IgD-negative memory B cell (primary cell): ENCODE data around the gene TERT. TPM values are rescaled to one million over a fixed set of nuclear protein-coding genes. Genes with fewer than 3 reads are reported as not detected.

Source experiments
- H3K27ac Mint-ChIP-seq, 3 donors: one replicate each; pipeline ENCODE4 v1.8.0; 2020 to 2022; ENCODE audit warnings: mild to moderate bottlenecking in 3 of 3, mixed read lengths in 3 of 3, moderate library complexity in 1 of 3
- H3K27me3 Mint-ChIP-seq: one replicate; pipeline ENCODE4 v1.8.0; 2021; ENCODE audit warnings: mixed read lengths
- H3K36me3 Mint-ChIP-seq: one replicate; pipeline ENCODE4 v1.8.0; 2020; ENCODE audit warnings: mild to moderate bottlenecking, mixed read lengths
- H3K4me1 Mint-ChIP-seq, 3 donors: one replicate each; pipeline ENCODE4 v1.8.0; 2020 to 2022; ENCODE audit warnings: mixed read lengths in 3 of 3, mild to moderate bottlenecking in 1 of 3
- H3K4me3 Mint-ChIP-seq, 4 donors: one replicate each; pipeline ENCODE4 v1.8.0; 2020 to 2022; ENCODE audit warnings: mild to moderate bottlenecking in 4 of 4, mixed read lengths in 4 of 4, moderate library complexity in 3 of 4
- H3K9me3 Mint-ChIP-seq, 3 donors: one replicate each; pipeline ENCODE4 v1.8.0; 2020 to 2021; ENCODE audit warnings: mixed read lengths in 3 of 3, mild to moderate bottlenecking in 1 of 3
- polyA plus RNA-seq: library from polyadenylated mRNA; unstranded; fragments of 300-500 nt; fragmentation: Illumina TruSeq; gene quantifications from one replicate; pipeline ENCODE4 v1.2.3, GENCODE V29; 2021

The TERT gene
- polyA plus RNA-seq, 1 donor from 2014 or later: not detected

GRCh38 chr5:1315709-1316587 is 21.1 kb upstream of the TERT start:
- H3K4me1 Mint-ChIP-seq: peaks cover 34 to 41% (median 36%) of the 10 kb centered on the region in 3 donors
- H3K9me3 Mint-ChIP-seq: peaks cover 3 to 5% (median 3%) of the 10 kb centered on the region in 3 donors
- peak overlapping the region; percentile 77 to 92 (median 89) for H3K4me3 Mint-ChIP-seq
- H3K27me3 Mint-ChIP-seq: peaks cover 21% of the 10 kb centered on the region
- peak overlapping the region; percentile 7 to 85 (median 81) for H3K27ac Mint-ChIP-seq
- no peaks in the 10 kb centered on the region for H3K36me3 Mint-ChIP-seq

GRCh38 chr5:1315018-1315708 is 20.3 kb upstream of the TERT start:
- peaks cover 2% of the 10 kb centered on the region for H3K36me3 Mint-ChIP-seq
- H3K27ac Mint-ChIP-seq: peak overlapping the region in 2 of 3 donors; percentile 81 to 85
- H3K9me3 Mint-ChIP-seq: peaks cover 5 to 9% (median 6%) of the 10 kb centered on the region in 3 donors
- peaks cover 21% of the 10 kb centered on the region for H3K27me3 Mint-ChIP-seq
- peaks cover 34 to 41% (median 36%) of the 10 kb centered on the region in 3 donors for H3K4me1 Mint-ChIP-seq
- H3K4me3 Mint-ChIP-seq: peak overlapping the region; percentile 77 to 92 (median 89)

- no peak overlapping the region for H3K27ac Mint-ChIP-seq
- H3K27me3 Mint-ChIP-seq: peaks cover 21% of the 10 kb centered on the region
- H3K4me1 Mint-ChIP-seq: peaks cover 34 to 41% (median 36%) of the 10 kb centered on the region in 3 donors
- peak overlapping the region in 2 of 4 donors; percentile 57 to 60 for H3K4me3 Mint-ChIP-seq
- H3K9me3 Mint-ChIP-seq: peaks cover 5 to 9% (median 6%) of the 10 kb centered on the region in 3 donors
- peaks cover 3% of the 10 kb centered on the region for H3K36me3 Mint-ChIP-seq
These were observed 19.7 kb upstream of the TERT start for GRCh38 chr5:1314564-1314982.

DNA sequence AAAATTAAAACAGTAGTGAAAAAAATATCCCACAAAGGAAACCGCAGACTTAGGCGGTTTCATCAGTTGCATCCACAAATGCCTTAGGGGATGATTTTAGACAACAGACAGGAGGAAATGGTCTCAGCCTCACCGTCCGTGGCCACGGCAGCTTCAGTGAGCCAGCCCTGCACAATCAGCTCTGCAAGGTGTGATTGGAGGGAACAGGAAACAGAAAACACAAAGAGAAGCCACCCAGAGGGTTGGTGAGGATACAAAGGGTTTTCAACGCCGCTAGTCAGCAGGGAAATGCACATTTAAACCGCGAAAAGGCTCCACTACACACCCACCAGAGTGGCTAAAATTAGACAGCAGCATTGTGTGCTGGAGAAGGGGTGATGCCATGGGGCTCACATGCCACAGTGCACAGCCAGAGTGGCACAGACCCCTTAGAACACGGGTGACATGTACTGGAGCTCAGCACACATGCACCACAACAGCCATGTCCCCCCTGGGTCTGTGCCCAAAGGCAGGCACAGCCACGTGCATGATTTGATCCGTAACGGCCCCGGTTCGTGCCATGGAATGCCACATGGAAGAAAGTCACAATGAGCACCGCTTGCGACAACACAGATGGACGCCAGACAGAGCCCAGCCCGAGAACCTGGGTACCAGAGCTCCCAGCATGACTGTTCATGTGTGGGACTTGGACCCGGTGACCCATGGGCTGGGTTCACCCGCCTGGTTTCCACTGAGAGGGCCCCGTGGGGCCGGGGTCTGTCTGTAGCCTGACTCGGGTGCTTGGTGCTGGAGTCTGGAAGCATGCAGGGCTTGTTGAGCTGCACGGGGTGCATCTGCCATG is 18.3 kb upstream of the TERT start:
- Mint-ChIP-seq H3K4me1 (peaks cover 34 to 41% (median 36%) of the 10 kb centered on the region in 3 donors), H3K4me3 (peak overlapping the region; percentile 19 to 90 (median 64)), H3K36me3 (peaks cover 3% of the 10 kb centered on the region), H3K9me3 (peaks cover 5 to 9% (median 6%) of the 10 kb centered on the region in 3 donors), H3K27me3 (peaks cover 21% of the 10 kb centered on the region), H3K27ac (peak overlapping the region in 2 of 3 donors; percentile 10 to 13)

DNA sequence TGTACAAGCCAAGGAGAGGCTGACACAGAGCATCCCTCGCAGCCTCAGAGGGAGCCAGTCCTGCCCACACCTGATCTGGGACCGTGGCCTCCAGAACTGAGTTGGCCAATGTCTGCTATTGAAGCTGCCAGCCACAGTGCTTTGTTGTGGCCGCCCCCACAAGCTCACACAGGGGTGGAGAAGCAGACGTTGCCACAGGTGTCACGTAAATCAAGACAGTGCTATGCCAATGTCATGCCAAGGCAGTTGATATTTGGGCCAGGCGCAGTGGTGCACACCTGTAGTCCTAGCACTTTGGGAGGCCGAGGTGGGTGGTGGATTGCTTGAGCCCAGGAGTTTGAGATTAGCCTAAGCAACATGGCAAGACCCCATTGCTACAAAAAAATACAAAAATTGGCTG is 17.3 kb upstream of the TERT start:
- peaks cover 5 to 9% (median 6%) of the 10 kb centered on the region in 3 donors for H3K9me3 Mint-ChIP-seq
- peaks cover 21% of the 10 kb centered on the region for H3K27me3 Mint-ChIP-seq
- peak overlapping the region in 1 of 3 donors; percentile 13 for H3K27ac Mint-ChIP-seq
- H3K4me3 Mint-ChIP-seq: no peak overlapping the region
- peaks cover 31 to 40% (median 36%) of the 10 kb centered on the region in 3 donors for H3K4me1 Mint-ChIP-seq
- H3K36me3 Mint-ChIP-seq: peaks cover 3% of the 10 kb centered on the region

DNA sequence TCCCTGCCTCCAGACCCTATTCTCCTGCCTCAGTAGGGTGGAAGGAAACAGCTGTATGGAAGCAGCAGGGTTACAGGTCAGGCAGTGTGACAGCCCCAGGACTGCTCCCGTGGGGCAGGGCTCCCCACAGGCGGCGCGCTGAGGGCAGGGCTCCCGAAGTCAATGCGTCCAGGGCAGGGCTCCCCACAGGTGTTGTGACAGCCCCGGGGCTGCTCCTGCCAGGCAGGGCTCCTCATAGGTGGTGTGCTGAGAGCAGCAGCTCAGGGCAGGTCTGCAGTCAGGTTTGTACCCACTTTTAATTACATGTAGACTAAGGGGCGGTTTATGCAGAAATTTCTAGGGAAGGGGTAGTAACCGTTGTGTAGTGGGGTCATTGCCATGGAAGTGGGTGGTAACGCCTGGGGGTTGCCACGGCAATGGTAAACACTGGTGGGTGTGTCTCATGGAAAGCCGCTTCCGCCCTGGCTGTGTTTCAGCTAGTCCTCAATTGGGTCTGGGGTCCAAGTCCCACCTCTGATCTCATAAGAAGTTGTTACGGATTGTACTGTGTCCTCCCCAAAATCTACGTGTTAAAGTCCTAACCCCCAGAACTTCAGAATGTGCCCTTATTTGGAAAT is 16.7 kb upstream of the TERT start:
- H3K4me3 Mint-ChIP-seq: no peak overlapping the region

DNA sequence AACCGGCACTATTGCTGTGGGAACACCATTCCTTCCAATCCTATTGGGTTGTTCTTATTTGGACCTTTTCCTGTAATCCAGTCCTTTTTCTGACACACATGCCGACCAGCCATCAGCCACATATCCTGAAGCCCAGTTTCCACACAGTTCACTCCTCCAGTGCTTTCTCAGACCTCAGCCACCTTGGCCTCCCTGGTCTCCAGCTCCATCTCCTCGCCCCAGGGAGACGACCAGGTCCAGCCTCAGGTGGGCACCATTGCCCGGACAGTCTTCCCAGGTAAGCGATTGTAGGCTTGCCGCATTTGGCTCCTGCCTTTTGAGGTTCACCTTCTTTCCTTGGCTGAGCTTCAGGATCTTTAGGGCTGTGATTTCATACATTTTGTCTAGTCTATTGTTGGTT is 15.2 kb upstream of the TERT start:
- Mint-ChIP-seq H3K27ac (peak overlapping the region in 1 of 3 donors; percentile 71), H3K9me3 (peaks cover 5 to 9% (median 6%) of the 10 kb centered on the region in 3 donors), H3K4me1 (peaks cover 13 to 23% (median 17%) of the 10 kb centered on the region in 3 donors), H3K27me3 (peaks cover 14% of the 10 kb centered on the region), H3K4me3 (no peak overlapping the region), H3K36me3 (peaks cover 3% of the 10 kb centered on the region)

More for the DNA sequence above, 16.7 kb upstream of the TERT start:
- Mint-ChIP-seq H3K27me3 (peaks cover 19% of the 10 kb centered on the region), H3K4me1 (peaks cover 25 to 34% (median 31%) of the 10 kb centered on the region in 3 donors), H3K36me3 (peaks cover 3% of the 10 kb centered on the region), H3K27ac (peak overlapping the region in 1 of 3 donors; percentile 13), H3K9me3 (peaks cover 5 to 9% (median 6%) of the 10 kb centered on the region in 3 donors)

GRCh38 chr5:1304033-1304432 is 9.2 kb upstream of the TERT start:
- Mint-ChIP-seq H3K4me1 (peaks cover 0 to 2% (median 0%) of the 10 kb centered on the region in 3 donors), H3K9me3 (peaks cover 0 to 3% (median 0%) of the 10 kb centered on the region in 3 donors), H3K36me3 (no peaks in the 10 kb centered on the region), H3K27ac (no peak overlapping the region), H3K4me3 (no peak overlapping the region), H3K27me3 (peaks cover 5% of the 10 kb centered on the region)

DNA sequence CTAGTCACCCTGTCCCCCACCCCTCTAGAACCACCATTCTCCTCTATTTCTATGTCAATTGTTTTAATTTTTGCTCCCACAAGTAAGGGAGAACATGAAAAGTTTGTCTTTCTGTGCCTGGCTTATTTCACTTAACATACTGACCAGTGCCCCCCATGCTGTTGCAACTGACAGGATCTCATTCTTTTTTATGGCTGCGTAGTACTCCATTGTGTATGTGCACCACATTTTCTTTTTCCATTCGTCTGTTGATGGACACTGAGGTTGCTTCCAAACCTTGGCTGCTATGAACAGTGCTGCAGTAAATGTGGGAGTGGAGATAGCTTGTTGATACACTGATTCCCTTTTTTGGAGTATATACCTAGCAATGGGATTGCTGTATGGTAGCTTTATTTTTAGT is 7.4 kb upstream of the TERT start:
- Mint-ChIP-seq H3K4me1 (peaks cover 0 to 3% (median 2%) of the 10 kb centered on the region in 3 donors), H3K27ac (no peak overlapping the region), H3K4me3 (no peak overlapping the region), H3K36me3 (no peaks in the 10 kb centered on the region), H3K9me3 (peaks cover 0 to 3% (median 0%) of the 10 kb centered on the region in 3 donors), H3K27me3 (peaks cover 10% of the 10 kb centered on the region)

DNA sequence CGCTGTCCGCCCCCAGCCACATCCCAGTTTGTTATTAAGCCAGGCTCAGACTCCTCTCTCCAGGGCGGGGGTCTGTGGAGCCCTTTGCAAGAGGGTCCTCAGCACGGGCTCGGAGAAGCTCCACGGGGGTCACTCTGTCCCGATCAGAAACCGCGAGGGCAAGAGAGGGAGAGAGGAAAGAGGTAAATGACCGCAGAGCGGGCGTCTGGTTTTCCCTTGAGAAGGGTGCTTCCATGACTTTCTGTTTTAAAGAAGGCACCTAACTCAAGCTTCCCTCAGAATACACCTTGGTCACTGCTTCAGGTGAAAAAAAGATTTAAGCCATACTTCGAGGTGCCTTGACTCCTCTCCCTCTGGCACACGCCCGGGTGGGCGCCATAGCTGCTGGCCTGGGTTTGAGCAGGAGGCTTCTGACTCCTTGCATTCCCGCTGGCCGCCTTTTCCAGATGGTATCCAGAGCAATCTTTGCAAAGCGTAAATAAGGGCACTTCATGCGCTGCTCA is 5.8 kb upstream of the TERT start:
- Mint-ChIP-seq H3K4me1 (peaks cover 5 to 11% (median 5%) of the 10 kb centered on the region in 3 donors), H3K36me3 (no peaks in the 10 kb centered on the region), H3K4me3 (no peak overlapping the region), H3K27ac (no peak overlapping the region), H3K9me3 (peaks cover 0 to 3% (median 0%) of the 10 kb centered on the region in 3 donors), H3K27me3 (peaks cover 14% of the 10 kb centered on the region)

- Mint-ChIP-seq H3K9me3 (peaks cover 0 to 3% (median 0%) of the 10 kb centered on the region in 3 donors), H3K27ac (no peak overlapping the region), H3K36me3 (no peaks in the 10 kb centered on the region), H3K4me1 (peaks cover 5 to 11% (median 5%) of the 10 kb centered on the region in 3 donors), H3K27me3 (peaks cover 15% of the 10 kb centered on the region), H3K4me3 (no peak overlapping the region)
These were observed 5.1 kb upstream of the TERT start for GRCh38 chr5:1299961-1300360.

DNA sequence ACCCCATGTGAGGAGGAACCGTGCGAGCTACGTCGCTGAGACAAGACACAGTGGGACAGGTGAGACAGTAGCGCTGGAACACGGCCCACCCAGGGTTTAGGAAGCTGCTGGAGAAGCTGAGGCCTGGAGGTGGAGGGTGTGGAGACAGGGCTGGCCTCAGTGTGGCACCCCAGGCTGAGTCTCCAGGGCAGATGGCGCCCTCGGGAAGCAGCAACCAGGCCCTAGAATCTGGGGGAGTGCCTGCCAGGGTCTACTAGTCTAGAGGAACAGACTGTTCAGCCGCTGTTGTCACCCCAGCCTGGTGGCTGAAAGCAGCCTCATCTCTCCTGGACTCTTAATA is 4.6 kb upstream of the TERT start:
- H3K27ac Mint-ChIP-seq: no peak overlapping the region
- H3K9me3 Mint-ChIP-seq: peaks cover 0 to 3% (median 0%) of the 10 kb centered on the region in 3 donors
- peaks cover 15% of the 10 kb centered on the region for H3K27me3 Mint-ChIP-seq
- no peak overlapping the region for H3K4me3 Mint-ChIP-seq
- no peaks in the 10 kb centered on the region for H3K36me3 Mint-ChIP-seq
- H3K4me1 Mint-ChIP-seq: peaks cover 5 to 11% (median 5%) of the 10 kb centered on the region in 3 donors

- peaks cover 0 to 3% (median 0%) of the 10 kb centered on the region in 3 donors for H3K9me3 Mint-ChIP-seq
- no peak overlapping the region for H3K4me3 Mint-ChIP-seq
- H3K36me3 Mint-ChIP-seq: no peaks in the 10 kb centered on the region
- H3K4me1 Mint-ChIP-seq: peaks cover 5 to 11% (median 5%) of the 10 kb centered on the region in 3 donors
- peak overlapping the region in 1 of 3 donors; percentile 43 for H3K27ac Mint-ChIP-seq
- peaks cover 15% of the 10 kb centered on the region for H3K27me3 Mint-ChIP-seq
These were observed 4.0 kb upstream of the TERT start for GRCh38 chr5:1298723-1299510.
